Measurements from ENCODE around the gene EMILIN1. TPM values are rescaled to one million over a fixed set of nuclear protein-coding genes. Genes with fewer than 3 reads are reported as not detected.
A peak's percentile ranks its signal among the peaks of the same experiment; 100 is the strongest.

Gene EMILIN1
- total and polyA plus RNA-seq, 2 donors (not counting 1 experiment from before 2014, with no cell fraction given), result 46.8 to 187 TPM

- DNase-seq (ENCODE audit: low read depth in 2 of 2), result peak; percentile 42 to 63
- no peaks in the 10 kb centered on the region for H3K79me2 ChIP-seq (ENCODE audit: control insufficient read depth, insufficient read depth, low read length)
- peak overlapping the region in 2 of 4 experiments; percentile 34 to 38 for H3K4me3 ChIP-seq (replicated peaks in 1 of 4; ENCODE audit: control extremely low read depth in 1 of 4, insufficient read depth in 1 of 4, low read depth in 3 of 4, low read length in 4 of 4)
- H4K20me1 ChIP-seq (ENCODE audit: control insufficient read depth, extremely low read depth, insufficient read depth, low read length), result no peaks in the 10 kb centered on the region
- no peaks in the 10 kb centered on the region for H3K9me3 ChIP-seq (ENCODE audit: control insufficient read depth, insufficient read depth, low read depth, low read length)
- peak overlapping the region; percentile 37 for H2AFZ ChIP-seq (ENCODE audit: low read length)
- TF ChIP-seq CTCF (conservative IDR thresholded peaks at IDR 0.05 in 1 of 2, IDR thresholded peaks at IDR 0.05 in 1 of 2; ENCODE audit: low read depth in 1 of 2, low read length in 2 of 2) (no peak), EZH2 (IDR thresholded peaks at IDR 0.05; ENCODE audit: low read length, missing control alignments) (no peak)
- no peak overlapping the region for H3K9ac ChIP-seq (ENCODE audit: insufficient read depth, low read length)
- H3K36me3 ChIP-seq (ENCODE audit: control insufficient read depth, insufficient read depth, low read length), result no peaks in the 10 kb centered on the region
- H3K4me1 ChIP-seq (ENCODE audit: control insufficient read depth, extremely low read depth, insufficient read depth, low read length), result no peaks in the 10 kb centered on the region
- peak overlapping the region; percentile 44 for H3K4me2 ChIP-seq (ENCODE audit: extremely low read depth, insufficient read depth, low read length)
- H3K27me3 ChIP-seq (ENCODE audit: control insufficient read depth, insufficient read depth, low read length), result no peaks in the 10 kb centered on the region
- H3K27ac ChIP-seq (ENCODE audit: insufficient read depth, low read length), result no peak overlapping the region
These were observed 17.6 kb downstream of the EMILIN1 start for GRCh38 chr2:27095745-27096651.

- H3K27ac ChIP-seq (ENCODE audit: insufficient read depth, low read length), result no peak overlapping the region
- H3K9ac ChIP-seq (ENCODE audit: insufficient read depth, low read length), result no peak overlapping the region
- DNase-seq (ENCODE audit: low read depth in 2 of 2), result no peak
- no peaks in the 10 kb centered on the region for H4K20me1 ChIP-seq (ENCODE audit: control insufficient read depth, extremely low read depth, insufficient read depth, low read length)
- H3K9me3 ChIP-seq (ENCODE audit: control insufficient read depth, insufficient read depth, low read depth, low read length), result no peaks in the 10 kb centered on the region
- no peaks in the 10 kb centered on the region for H3K36me3 ChIP-seq (ENCODE audit: control insufficient read depth, insufficient read depth, low read length)
- no peak overlapping the region for H2AFZ ChIP-seq (ENCODE audit: low read length)
- no peaks in the 10 kb centered on the region for H3K79me2 ChIP-seq (ENCODE audit: control insufficient read depth, insufficient read depth, low read length)
- TF ChIP-seq EZH2 (IDR thresholded peaks at IDR 0.05; ENCODE audit: low read length, missing control alignments) (no peak), CTCF (conservative IDR thresholded peaks at IDR 0.05 in 1 of 2, IDR thresholded peaks at IDR 0.05 in 1 of 2; ENCODE audit: low read depth in 1 of 2, low read length in 2 of 2) (no peak)
- H3K4me2 ChIP-seq (ENCODE audit: extremely low read depth, insufficient read depth, low read length), result no peak overlapping the region
- no peaks in the 10 kb centered on the region for H3K27me3 ChIP-seq (ENCODE audit: control insufficient read depth, insufficient read depth, low read length)
- no peak overlapping the region for H3K4me3 ChIP-seq (replicated peaks in 1 of 4; ENCODE audit: control extremely low read depth in 1 of 4, insufficient read depth in 1 of 4, low read depth in 3 of 4, low read length in 4 of 4)
- H3K4me1 ChIP-seq (ENCODE audit: control insufficient read depth, extremely low read depth, insufficient read depth, low read length), result no peaks in the 10 kb centered on the region
These were observed 18.4 kb downstream of the EMILIN1 start for GRCh38 chr2:27096748-27097297.

GRCh38 chr2:27097341-27097740 is 18.9 kb downstream of the EMILIN1 start:
- Histone ChIP-seq H3K4me2 (ENCODE audit: extremely low read depth, insufficient read depth, low read length) (no peak overlapping the region), H3K27ac (ENCODE audit: insufficient read depth, low read length) (no peak overlapping the region), H3K36me3 (ENCODE audit: control insufficient read depth, insufficient read depth, low read length) (no peaks in the 10 kb centered on the region), H4K20me1 (ENCODE audit: control insufficient read depth, extremely low read depth, insufficient read depth, low read length) (no peaks in the 10 kb centered on the region), H3K9ac (ENCODE audit: insufficient read depth, low read length) (no peak overlapping the region), H3K9me3 (ENCODE audit: control insufficient read depth, insufficient read depth, low read depth, low read length) (no peaks in the 10 kb centered on the region), H3K4me3 (replicated peaks in 1 of 4; ENCODE audit: control extremely low read depth in 1 of 4, insufficient read depth in 1 of 4, low read depth in 3 of 4, low read length in 4 of 4) (no peak overlapping the region), H3K27me3 (ENCODE audit: control insufficient read depth, insufficient read depth, low read length) (no peaks in the 10 kb centered on the region), H2AFZ (ENCODE audit: low read length) (no peak overlapping the region), H3K79me2 (ENCODE audit: control insufficient read depth, insufficient read depth, low read length) (no peaks in the 10 kb centered on the region), H3K4me1 (ENCODE audit: control insufficient read depth, extremely low read depth, insufficient read depth, low read length) (no peaks in the 10 kb centered on the region)
- TF ChIP-seq CTCF (conservative IDR thresholded peaks at IDR 0.05 in 1 of 2, IDR thresholded peaks at IDR 0.05 in 1 of 2; ENCODE audit: low read depth in 1 of 2, low read length in 2 of 2), result no peak
- no peak for TF ChIP-seq EZH2 (IDR thresholded peaks at IDR 0.05; ENCODE audit: low read length, missing control alignments)
- DNase-seq (ENCODE audit: low read depth in 2 of 2), result no peak

All from fibroblast of lung (primary cell).